ENCODE measurements around the gene ABL1. TPM values are rescaled to one million over a fixed set of nuclear protein-coding genes. Genes with fewer than 3 reads are reported as not detected.
A peak's percentile ranks its signal among the peaks of the same experiment; 100 is the strongest.

ABL1 gene
- total RNA-seq, 4 donors from 2014 or later, result 90.9 to 151 (median 133) TPM

- intact Hi-C loops (cut with DNase I), result loop anchor here (5.0 kb wide), 1 partner anchor 61 kb away; no protein-coding TSS in a partner anchor
- peaks cover 93 to 100% (median 100%) of the 10 kb centered on the region in 4 donors for H3K4me1 ChIP-seq
- H3K36me3 ChIP-seq, result no peaks in the 10 kb centered on the region
- TF ChIP-seq POLR2AphosphoS5 (IDR thresholded peaks at IDR 0.05) (peak; percentile 8 to 15), EP300 (IDR thresholded peaks at IDR 0.05) (no peak)
- H3K27me3 ChIP-seq, result no peaks in the 10 kb centered on the region
- peak; percentile 79 for DNase-seq (ENCODE audit: extremely low spot score)
- WGBS, result 55% methylated on average over 9 of the region's 9 CpGs
- H3K27ac ChIP-seq (replicated peaks in 1 of 4), result peak overlapping the region; percentile 89 to 93 (median 92)
- no peak overlapping the region for H3K4me3 ChIP-seq
- no peaks in the 10 kb centered on the region for H3K9me3 ChIP-seq
Observed at GRCh38 chr9:130843049-130843908, 8.2 kb downstream of the ABL1 start.

GRCh38 chr9:130844044-130844451 lies 9.0 kb downstream of the ABL1 start:
- 61% methylated on average over 4 of the region's 4 CpGs for WGBS
- intact Hi-C loops (cut with DNase I), result loop anchor here (5.0 kb wide), 1 partner anchor 62 kb away; no protein-coding TSS in a partner anchor
- Histone ChIP-seq H3K27ac (replicated peaks in 1 of 4) (peak overlapping the region; percentile 89 to 93 (median 92)), H3K9me3 (no peaks in the 10 kb centered on the region), H3K36me3 (no peaks in the 10 kb centered on the region), H3K4me1 (peaks cover 90 to 100% (median 100%) of the 10 kb centered on the region in 4 donors), H3K4me3 (no peak overlapping the region), H3K27me3 (no peaks in the 10 kb centered on the region)
- DNase-seq (ENCODE audit: extremely low spot score), result peak; percentile 93
- TF ChIP-seq CTCF (IDR thresholded peaks at IDR 0.05) (no peak), POLR2AphosphoS5 (IDR thresholded peaks at IDR 0.05) (peak; percentile 24 to 54)

- no peaks in the 10 kb centered on the region for H3K27me3 ChIP-seq
- peaks cover 79 to 100% (median 100%) of the 10 kb centered on the region in 4 donors for H3K4me1 ChIP-seq
- H3K4me3 ChIP-seq, result peak overlapping the region; percentile 19 to 50 (median 32)
- TF ChIP-seq POLR2A (IDR thresholded peaks at IDR 0.05; ENCODE audit: low read depth) (no peak), EP300 (IDR thresholded peaks at IDR 0.05) (no peak), POLR2AphosphoS5 (IDR thresholded peaks at IDR 0.05) (no peak), CTCF (IDR thresholded peaks at IDR 0.05) (no peak)
- no peaks in the 10 kb centered on the region for H3K36me3 ChIP-seq
- intact Hi-C loops (cut with DNase I), result no loop called here
- peak; percentile 87 for DNase-seq (ENCODE audit: extremely low spot score)
- WGBS, result 34% methylated on average over 10 of the region's 10 CpGs
- H3K9me3 ChIP-seq, result no peaks in the 10 kb centered on the region
- peak overlapping the region; percentile 89 to 93 (median 92) for H3K27ac ChIP-seq (replicated peaks in 1 of 4)
Observed at GRCh38 chr9:130845254-130845653, 10.2 kb downstream of the ABL1 start.

GRCh38 chr9:130845901-130846481 lies 10.9 kb downstream of the ABL1 start:
- no peaks in the 10 kb centered on the region for H3K27me3 ChIP-seq
- H3K36me3 ChIP-seq, result no peaks in the 10 kb centered on the region
- DNase-seq (ENCODE audit: extremely low spot score), result peak; percentile 90
- peak overlapping the region; percentile 19 to 50 (median 32) for H3K4me3 ChIP-seq
- 14% methylated on average over 7 of the region's 7 CpGs for WGBS
- peaks cover 73 to 100% (median 100%) of the 10 kb centered on the region in 4 donors for H3K4me1 ChIP-seq
- TF ChIP-seq EP300 (IDR thresholded peaks at IDR 0.05) (no peak), POLR2AphosphoS5 (IDR thresholded peaks at IDR 0.05) (no peak), POLR2A (IDR thresholded peaks at IDR 0.05; ENCODE audit: low read depth) (no peak), CTCF (IDR thresholded peaks at IDR 0.05) (no peak)
- peak overlapping the region; percentile 89 to 93 (median 92) for H3K27ac ChIP-seq (replicated peaks in 1 of 4)
- intact Hi-C loops (cut with DNase I), result no loop called here
- no peaks in the 10 kb centered on the region for H3K9me3 ChIP-seq
